Kidney (tissue), 14 donors: Measurements from ENCODE around the gene TFPI2. TPM values are rescaled to one million over a fixed set of nuclear protein-coding genes. Genes with fewer than 3 reads are reported as not detected.
"Not testable (repeated sequence)": the region's sequence is repeated elsewhere in the genome, so short reads cannot be mapped to it uniquely, and the experiment has no call there.

ENCODE experiments used
- DNase-seq, 5 donors: peaks; one replicate each; pipeline ENCODE4 v3.0.0-alpha.2; 2013 to 2020
- FAIRE-seq: peaks from 2 replicates; lab custom pipeline; 2012; peaks lifted over from hg19 to GRCh38; lab: Jason Lieb, UNC
- H3K27ac ChIP-seq, 2 donors: one replicate each; pipeline ENCODE4 v1.7.0; 2013; ENCODE audit warnings: low read depth in 2 of 2, low read length in 2 of 2, inconsistent platforms in 1 of 2
- H3K27me3 ChIP-seq: one replicate; pipeline ENCODE4 v1.7.1; 2013; ENCODE audit warnings: low read length, inconsistent platforms; ENCODE audit not compliant: control insufficient read depth, insufficient read depth
- H3K36me3 ChIP-seq, 3 donors: one replicate each; pipeline versions ENCODE4 v1.7.0 to v1.7.1; 2013; ENCODE audit warnings: low read length in 3 of 3, control low read depth in 1 of 3, inconsistent platforms in 1 of 3; ENCODE audit not compliant: insufficient read depth in 3 of 3, control insufficient read depth in 2 of 3
- H3K4me1 ChIP-seq, 3 donors: one replicate each; pipeline versions ENCODE4 v1.7.0 to v1.7.1; 2013; ENCODE audit warnings: low read length in 3 of 3, inconsistent platforms in 1 of 3, low read depth in 1 of 3; ENCODE audit not compliant: control insufficient read depth in 2 of 3, insufficient read depth in 2 of 3
- H3K4me3 ChIP-seq, 3 donors: one replicate each; pipeline versions ENCODE4 v1.7.0 to v1.8.1; 2013; ENCODE audit warnings: low read length in 3 of 3, control low read depth in 1 of 3, inconsistent platforms in 1 of 3
- H3K9ac ChIP-seq, 3 donors: one replicate each; pipeline versions ENCODE4 v1.7.0 to v1.7.1; 2013; ENCODE audit warnings: low read length in 3 of 3, control low read depth in 1 of 3, inconsistent platforms in 1 of 3
- H3K9me3 ChIP-seq, 3 donors: one replicate each; pipeline versions ENCODE4 v1.7.0 to v1.7.1; 2013; ENCODE audit warnings: low read length in 3 of 3, control low read depth in 1 of 3, inconsistent platforms in 1 of 3; ENCODE audit not compliant: control insufficient read depth in 2 of 3, insufficient read depth in 1 of 3
- CTCF ChIP-seq: IDR thresholded peaks from 3 replicates; pipeline ENCODE4 v1.5.1; 2012; ENCODE audit warnings: mild to moderate bottlenecking, moderate library complexity, borderline replicate concordance; ENCODE audit not compliant: insufficient read depth; ENCODE audit errors: extremely low read depth
- intact Hi-C: fragments of 100-400 bp; cut with DNase I; formaldehyde crosslinking; loops from one replicate; pipeline ENCODE4 v1.11.1; 2022
- polyA plus RNA-seq: library from polyadenylated mRNA; stranded (reverse); fragments of 350-450 nt; fragmentation: Illumina TruSeq; extraction: RNeasy Lipid Tissue Mini Kit (QIAGEN cat#74804); gene quantifications from one replicate; pipeline ENCODE4 v1.2.3, GENCODE V29; 2014; ENCODE audit warnings: low read depth, low replicate concordance; ENCODE audit not compliant: insufficient read depth
- total RNA-seq: library from RNA; stranded (reverse); fragmentation: NEBNext Ultra II Directional; extraction: Animal tissue kit (Norgen Biotek cat#: 25700); gene quantifications from one replicate; pipeline ENCODE4 v1.2.1, GENCODE V29; 2021
- donor health status: control.
- donor health status: control.
- donor health status: control.
- donor health status: control.
- donor health status: control.
- donor health status: DM: yes; HTN: yes; CAD: no.
- donor health status: Normal renal cell carcinoma (clear cell type).

TFPI2 gene
- total and polyA plus RNA-seq, 2 donors from 2014 or later = 7.8 to 42.5 TPM

GRCh38 chr7:93915206-93915842 is 24.8 kb upstream of the TFPI2 start:
- H3K4me3 ChIP-seq, DNase-seq, H3K27me3 ChIP-seq, H3K36me3 ChIP-seq, H3K4me1 ChIP-seq, H3K9ac ChIP-seq, H3K27ac ChIP-seq, intact Hi-C loops, H3K9me3 ChIP-seq: not testable (repeated sequence)
- peak; percentile 59 for FAIRE-seq

GRCh38 chr7:93914581-93915066 is 24.1 kb upstream of the TFPI2 start:
- no peaks in the 10 kb centered on the region for H3K4me1 ChIP-seq
- H3K9me3 ChIP-seq = no peaks in the 10 kb centered on the region
- no peak for TF ChIP-seq CTCF
- no peaks in the 10 kb centered on the region for H3K27me3 ChIP-seq
- no peaks in the 10 kb centered on the region for H3K36me3 ChIP-seq
- no peak overlapping the region for H3K9ac ChIP-seq
- H3K27ac ChIP-seq = peak overlapping the region; percentile 47 to 69
- no peak overlapping the region for H3K4me3 ChIP-seq
- DNase-seq (no peak), FAIRE-seq (no peak)
- intact Hi-C loops = no loop called here

- no peaks in the 10 kb centered on the region for H3K4me1 ChIP-seq
- no peak overlapping the region for H3K9ac ChIP-seq
- intact Hi-C loops = no loop called here
- no peak overlapping the region for H3K4me3 ChIP-seq
- H3K27ac ChIP-seq = no peak overlapping the region
- TF ChIP-seq CTCF = no peak
- no peak for DNase-seq
- H3K36me3 ChIP-seq = no peaks in the 10 kb centered on the region
- FAIRE-seq = no peak
- no peaks in the 10 kb centered on the region for H3K27me3 ChIP-seq
- H3K9me3 ChIP-seq = no peaks in the 10 kb centered on the region
Measured at GRCh38 chr7:93913197-93913596, 22.6 kb upstream of the TFPI2 start.

- H3K9ac ChIP-seq, H3K4me3 ChIP-seq, H3K4me1 ChIP-seq, H3K9me3 ChIP-seq, H3K27ac ChIP-seq, intact Hi-C loops, FAIRE-seq, H3K36me3 ChIP-seq, DNase-seq, H3K27me3 ChIP-seq: not testable (repeated sequence)
Measured at GRCh38 chr7:93911661-93912060, 21.1 kb upstream of the TFPI2 start.

- H3K27me3 ChIP-seq, H3K27ac ChIP-seq, DNase-seq, H3K4me1 ChIP-seq, FAIRE-seq, H3K36me3 ChIP-seq, intact Hi-C loops, H3K9me3 ChIP-seq, H3K4me3 ChIP-seq, H3K9ac ChIP-seq: not testable (repeated sequence)
Measured at GRCh38 chr7:93911242-93911641, 20.7 kb upstream of the TFPI2 start.
